HEK293T (cell line): ENCODE measurements around the gene KLHL20.
"Not testable (repeated sequence)": the region's sequence is repeated elsewhere in the genome, so short reads cannot be mapped to it uniquely, and the experiment has no call there.

Experiments
- BHLHE40 ChIP-seq: fragments of 450-650 bp; IDR thresholded peaks from 2 replicates; pipeline ENCODE4 v1.6.1; 2016; ENCODE audit warnings: mild to moderate bottlenecking, moderate library complexity, borderline replicate concordance
- CTBP1 ChIP-seq: fragments of 450-650 bp; IDR thresholded peaks from 2 replicates; pipeline ENCODE4 v1.6.1; 2016; ENCODE audit warnings: borderline replicate concordance
- ELF4 ChIP-seq: fragments of 450-650 bp; IDR thresholded peaks from 2 replicates; pipeline ENCODE4 v1.6.1; 2017; ENCODE audit warnings: antibody characterized with exemption
- SP1 ChIP-seq: fragments of 450-650 bp; IDR thresholded peaks from 2 replicates; pipeline ENCODE4 v1.6.1; 2017
- TARDBP ChIP-seq: fragments of 450-650 bp; IDR thresholded peaks from 2 replicates; pipeline ENCODE4 v1.6.1; 2016

DNA sequence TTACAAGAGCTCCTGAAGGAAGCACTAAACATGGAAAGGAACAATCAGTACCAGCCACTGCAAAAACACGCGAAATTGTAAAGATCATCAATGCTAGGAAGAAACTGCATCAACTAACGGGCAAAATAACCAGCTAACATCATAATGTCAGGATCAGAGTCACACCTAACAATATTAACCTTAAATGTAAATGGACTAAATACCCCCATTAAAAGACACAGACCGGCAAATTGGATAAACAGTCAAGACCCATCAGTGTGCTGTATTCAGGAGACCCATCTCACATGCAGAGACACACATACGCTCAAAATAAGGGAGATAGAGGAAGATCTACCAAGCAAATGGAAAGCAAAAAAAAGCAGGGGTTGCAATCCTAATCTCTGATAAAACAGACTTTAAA is 98.9 kb downstream of the KLHL20 start:
- TF ChIP-seq BHLHE40, TARDBP, SP1, CTBP1, ELF4: not testable (repeated sequence)
